Measurements from ENCODE around the gene CBARP. TPM values are rescaled to one million over a fixed set of nuclear protein-coding genes. Genes with fewer than 3 reads are reported as not detected.
A peak's percentile ranks its signal among the peaks of the same experiment; 100 is the strongest.

The CBARP gene
- total RNA-seq, 1 experiment from 2014 or later, result 23.4 TPM

- TF ChIP-seq AFF4 (CRISPR knock-in tag; IDR thresholded peaks at IDR 0.05; ENCODE audit: borderline replicate concordance), result no peak
- TF ChIP-seq, protein P1, sequence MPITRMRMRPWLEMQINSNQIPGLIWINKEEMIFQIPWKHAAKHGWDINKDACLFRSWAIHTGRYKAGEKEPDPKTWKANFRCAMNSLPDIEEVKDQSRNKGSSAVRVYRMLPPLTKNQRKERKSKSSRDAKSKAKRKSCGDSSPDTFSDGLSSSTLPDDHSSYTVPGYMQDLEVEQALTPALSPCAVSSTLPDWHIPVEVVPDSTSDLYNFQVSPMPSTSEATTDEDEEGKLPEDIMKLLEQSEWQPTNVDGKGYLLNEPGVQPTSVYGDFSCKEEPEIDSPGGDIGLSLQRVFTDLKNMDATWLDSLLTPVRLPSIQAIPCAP (CRISPR knock-in tag; IDR thresholded peaks at IDR 0.05), result no peak
- no peak for TF ChIP-seq ZNF121 (CRISPR knock-in tag; IDR thresholded peaks at IDR 0.05)
- TF ChIP-seq MLX (CRISPR knock-in tag; IDR thresholded peaks at IDR 0.05), result no peak
- TF ChIP-seq HMGXB4 (CRISPR knock-in tag; IDR thresholded peaks at IDR 0.05), result no peak
- TF ChIP-seq, protein P2, sequence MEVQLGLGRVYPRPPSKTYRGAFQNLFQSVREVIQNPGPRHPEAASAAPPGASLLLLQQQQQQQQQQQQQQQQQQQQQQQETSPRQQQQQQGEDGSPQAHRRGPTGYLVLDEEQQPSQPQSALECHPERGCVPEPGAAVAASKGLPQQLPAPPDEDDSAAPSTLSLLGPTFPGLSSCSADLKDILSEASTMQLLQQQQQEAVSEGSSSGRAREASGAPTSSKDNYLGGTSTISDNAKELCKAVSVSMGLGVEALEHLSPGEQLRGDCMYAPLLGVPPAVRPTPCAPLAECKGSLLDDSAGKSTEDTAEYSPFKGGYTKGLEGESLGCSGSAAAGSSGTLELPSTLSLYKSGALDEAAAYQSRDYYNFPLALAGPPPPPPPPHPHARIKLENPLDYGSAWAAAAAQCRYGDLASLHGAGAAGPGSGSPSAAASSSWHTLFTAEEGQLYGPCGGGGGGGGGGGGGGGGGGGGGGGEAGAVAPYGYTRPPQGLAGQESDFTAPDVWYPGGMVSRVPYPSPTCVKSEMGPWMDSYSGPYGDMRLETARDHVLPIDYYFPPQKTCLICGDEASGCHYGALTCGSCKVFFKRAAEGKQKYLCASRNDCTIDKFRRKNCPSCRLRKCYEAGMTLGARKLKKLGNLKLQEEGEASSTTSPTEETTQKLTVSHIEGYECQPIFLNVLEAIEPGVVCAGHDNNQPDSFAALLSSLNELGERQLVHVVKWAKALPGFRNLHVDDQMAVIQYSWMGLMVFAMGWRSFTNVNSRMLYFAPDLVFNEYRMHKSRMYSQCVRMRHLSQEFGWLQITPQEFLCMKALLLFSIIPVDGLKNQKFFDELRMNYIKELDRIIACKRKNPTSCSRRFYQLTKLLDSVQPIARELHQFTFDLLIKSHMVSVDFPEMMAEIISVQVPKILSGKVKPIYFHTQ (CRISPR knock-in tag; IDR thresholded peaks at IDR 0.05), result peak; percentile 90
- TF ChIP-seq CREB1 (CRISPR knock-in tag; IDR thresholded peaks at IDR 0.05), result no peak
- TF ChIP-seq NR1H2 (CRISPR knock-in tag; IDR thresholded peaks at IDR 0.05), result no peak
- TF ChIP-seq ZNF396 (CRISPR knock-in tag; IDR thresholded peaks at IDR 0.05; ENCODE audit: borderline replicate concordance), result no peak
- TF ChIP-seq NR3C1 (CRISPR knock-in tag; conservative IDR thresholded peaks at IDR 0.05; ENCODE audit: low read depth), result no peak
- TF ChIP-seq ARID4B (CRISPR knock-in tag; IDR thresholded peaks at IDR 0.05; ENCODE audit: borderline replicate concordance), result no peak
- no peak for TF ChIP-seq KAT7 (CRISPR knock-in tag; IDR thresholded peaks at IDR 0.05; ENCODE audit: borderline replicate concordance)
- TF ChIP-seq ZSCAN18 (CRISPR knock-in tag; IDR thresholded peaks at IDR 0.05), result no peak
- no peak for TF ChIP-seq USF1 (CRISPR knock-in tag; IDR thresholded peaks at IDR 0.05)
- TF ChIP-seq GRHL2 (CRISPR knock-in tag; IDR thresholded peaks at IDR 0.05; ENCODE audit: insufficient replicate concordance, severe bottlenecking), result no peak
- TF ChIP-seq NR2C2 (CRISPR knock-in tag; IDR thresholded peaks at IDR 0.05), result no peak
- TF ChIP-seq ATF1 (CRISPR knock-in tag; IDR thresholded peaks at IDR 0.05), result no peak
- TF ChIP-seq EMX1 (CRISPR knock-in tag; IDR thresholded peaks at IDR 0.05), result peak; percentile 91
Observed at GRCh38 chr19:1259206-1259875, 21.5 kb upstream of the CBARP start (continued).
